HCT116 (cell line): ENCODE results near the gene GTF3C5.

Source experiments
- EZH2phosphoT487 ChIP-seq: fragments of 200-600 bp; IDR thresholded peaks from 2 replicates; pipeline ENCODE4 v1.6.1; 2018; ENCODE audit warnings: antibody characterized with exemption, borderline replicate concordance
- POLR2A ChIP-seq: IDR thresholded peaks from 2 replicates; pipeline ENCODE4 v1.7.0; 2011; ENCODE audit warnings: borderline replicate concordance; ENCODE audit not compliant: insufficient read depth, insufficient read length; ENCODE audit errors: extremely low read depth

- no peak for TF ChIP-seq POLR2A
- TF ChIP-seq EZH2phosphoT487: no peak
These were observed 18.2 kb downstream of the GTF3C5 start for GRCh38 chr9:133049043-133049442.
